ENCODE data around the gene CCDC102A. TPM values are rescaled to one million over a fixed set of nuclear protein-coding genes. Genes with fewer than 3 reads are reported as not detected.

Gene CCDC102A
- total and polyA plus RNA-seq, 2 donors (not counting 3 experiments of a cell fraction or from before 2014, with no cell fraction given) = 7.8 to 12.2 TPM

DNA sequence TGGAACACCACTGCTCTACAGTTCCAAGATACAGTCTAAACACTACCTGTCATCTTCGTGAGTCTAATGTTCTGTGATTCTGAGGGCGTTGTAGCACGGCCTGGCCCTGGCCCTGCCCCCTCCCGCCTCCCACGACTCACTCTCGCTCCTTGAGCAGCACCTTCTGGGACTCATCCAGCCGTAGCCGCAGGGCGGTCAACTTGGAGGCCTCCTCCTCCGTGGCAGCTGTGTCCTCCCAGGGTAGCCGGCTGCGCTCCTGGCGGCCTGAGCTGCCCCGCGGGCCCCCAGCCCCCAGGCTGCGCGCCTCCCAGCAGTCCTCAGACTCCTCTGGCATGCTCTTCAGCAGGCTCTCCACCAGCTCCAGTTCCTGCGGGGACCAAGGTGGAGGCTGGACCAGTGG lies 10.6 kb downstream of the CCDC102A start:
- POLR2A ChIA-PET = no interaction called here
- dilution Hi-C loops (cut with MboI; ENCODE audit: extremely low pct_ligation_motif_present, low sequenced_read_pairs) = no loop called here
- no peak for TF ChIP-seq FOS (IDR thresholded peaks at IDR 0.05; ENCODE audit: borderline replicate concordance, insufficient read depth, low read length)
- TF ChIP-seq MAX (IDR thresholded peaks at IDR 0.05; ENCODE audit: insufficient read depth, insufficient read length) = no peak
- TF ChIP-seq JUN (IDR thresholded peaks at IDR 0.05; ENCODE audit: borderline replicate concordance, insufficient read depth, insufficient read length, low read depth) = no peak
- TF ChIP-seq EZH2 (IDR thresholded peaks at IDR 0.05; ENCODE audit: borderline replicate concordance, low read depth, low read length, severe bottlenecking) = no peak
- Histone ChIP-seq H3K4me2 (ENCODE audit: insufficient read depth, low read length) (no peak overlapping the region), H3K36me3 (ENCODE audit: control insufficient read depth in 2 of 2, extremely low read depth in 1 of 2, insufficient read depth in 2 of 2, low read length in 2 of 2) (no peaks in the 10 kb centered on the region), H3K9me3 (replicated peaks; ENCODE audit: control insufficient read depth, insufficient read depth, low read length) (no peaks in the 10 kb centered on the region), H2AFZ (ENCODE audit: low read depth, low read length) (no peak overlapping the region), H3K9ac (replicated peaks; ENCODE audit: extremely low read depth, insufficient read depth, low read length) (no peak overlapping the region), H3K27me3 (ENCODE audit: control insufficient read depth in 2 of 2, insufficient read depth in 2 of 2, low read length in 2 of 2) (no peaks in the 10 kb centered on the region), H3K4me1 (ENCODE audit: control insufficient read depth, extremely low read depth, insufficient read depth, low read length) (peaks cover 14% of the 10 kb centered on the region), H3K27ac (ENCODE audit: insufficient read depth, low read depth, low read length) (no peak overlapping the region), H3K4me3 (replicated peaks in 1 of 3; ENCODE audit: insufficient read depth in 1 of 3, low read depth in 1 of 3, low read length in 3 of 3) (no peak overlapping the region), H3K79me2 (ENCODE audit: control insufficient read depth, insufficient read depth, low read length) (no peaks in the 10 kb centered on the region), H4K20me1 (replicated peaks; ENCODE audit: control insufficient read depth, extremely low read depth, insufficient read depth, low read length) (no peaks in the 10 kb centered on the region), H3K9me1 (replicated peaks; ENCODE audit: control insufficient read depth, extremely low read depth, insufficient read depth, low read length) (no peaks in the 10 kb centered on the region)
- intact Hi-C loops (cut with micrococcal nuclease) = no loop called here
- no TSS peak for BruUV-seq (replicated peaks)
- FAIRE-seq (no peak), DNase-seq (ENCODE audit: low read depth, low spot score) (no peak)
- CTCF ChIA-PET = interaction anchor here (0.7 kb wide), 1 partner anchor 21 kb away, joined by 3 read pairs; no protein-coding TSS in a partner anchor

DNA sequence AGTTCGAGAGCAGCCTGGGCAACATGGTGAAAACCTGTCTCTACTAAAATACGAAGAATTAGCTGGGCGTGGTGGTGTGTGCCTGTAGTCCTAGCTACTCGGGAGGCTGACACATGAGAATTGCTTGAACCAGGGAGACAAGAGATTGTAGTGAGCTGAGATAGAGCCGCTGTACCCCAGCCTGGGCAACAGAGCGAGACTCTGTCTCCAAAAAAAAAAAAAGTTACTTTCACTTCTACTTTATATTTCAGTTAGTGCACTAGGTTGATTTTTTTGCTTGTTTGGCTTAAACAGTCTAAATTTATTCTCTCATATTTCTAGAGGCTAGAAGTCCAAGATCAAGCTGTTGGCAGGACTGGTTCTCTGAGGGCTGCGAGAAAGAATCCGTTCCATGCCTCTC lies 13.4 kb downstream of the CCDC102A start:
- no peak overlapping the region for H3K27ac ChIP-seq (ENCODE audit: insufficient read depth, low read depth, low read length)
- H3K4me3 ChIP-seq (replicated peaks in 1 of 3; ENCODE audit: insufficient read depth in 1 of 3, low read depth in 1 of 3, low read length in 3 of 3) = no peak overlapping the region
- H3K4me2 ChIP-seq (ENCODE audit: insufficient read depth, low read length) = no peak overlapping the region
- dilution Hi-C loops (cut with MboI; ENCODE audit: extremely low pct_ligation_motif_present, low sequenced_read_pairs) = no loop called here
- H3K27me3 ChIP-seq (ENCODE audit: control insufficient read depth in 2 of 2, insufficient read depth in 2 of 2, low read length in 2 of 2) = no peaks in the 10 kb centered on the region
- no peak for TF ChIP-seq MAX (IDR thresholded peaks at IDR 0.05; ENCODE audit: insufficient read depth, insufficient read length)
- TF ChIP-seq EZH2 (IDR thresholded peaks at IDR 0.05; ENCODE audit: borderline replicate concordance, low read depth, low read length, severe bottlenecking) = no peak
- no peak for TF ChIP-seq MYC (IDR thresholded peaks at IDR 0.05; ENCODE audit: low read depth, low read length)
- FAIRE-seq = no peak
- H4K20me1 ChIP-seq (replicated peaks; ENCODE audit: control insufficient read depth, extremely low read depth, insufficient read depth, low read length) = no peaks in the 10 kb centered on the region
- no peaks in the 10 kb centered on the region for H3K36me3 ChIP-seq (ENCODE audit: control insufficient read depth in 2 of 2, extremely low read depth in 1 of 2, insufficient read depth in 2 of 2, low read length in 2 of 2)
- no peaks in the 10 kb centered on the region for H3K9me1 ChIP-seq (replicated peaks; ENCODE audit: control insufficient read depth, extremely low read depth, insufficient read depth, low read length)
- intact Hi-C loops (cut with micrococcal nuclease) = no loop called here
- POLR2A ChIA-PET = no interaction called here
- H3K4me1 ChIP-seq (ENCODE audit: control insufficient read depth, extremely low read depth, insufficient read depth, low read length) = no peaks in the 10 kb centered on the region
- DNase-seq (ENCODE audit: low read depth, low spot score) = no peak
- no peak overlapping the region for H2AFZ ChIP-seq (ENCODE audit: low read depth, low read length)
- CTCF ChIA-PET = interaction anchor here (0.8 to 1.8 kb wide), 5 partner anchors 47 to 106 kb away, joined by 3 to 5 read pairs (median 4); partner anchors contain the start of genes CIAPIN1, COQ9 and POLR2C
- H3K79me2 ChIP-seq (ENCODE audit: control insufficient read depth, insufficient read depth, low read length) = no peaks in the 10 kb centered on the region
- H3K9ac ChIP-seq (replicated peaks; ENCODE audit: extremely low read depth, insufficient read depth, low read length) = no peak overlapping the region
- no TSS peak for BruUV-seq (replicated peaks)
- H3K9me3 ChIP-seq (replicated peaks; ENCODE audit: control insufficient read depth, insufficient read depth, low read length) = no peaks in the 10 kb centered on the region

Measured in endothelial cell of umbilical vein (primary cell).